HG03280 (cell line): ENCODE results near the gene DRGX.

Source experiments
- ATAC-seq: cut with Tn5 transposase; IDR thresholded peaks from one replicate; pipeline ENCODE4 v1.9.1; 2021; ENCODE audit warnings: mild to moderate bottlenecking, moderate library complexity; ENCODE audit not compliant: unreplicated experiment

The DRGX gene

GRCh38 chr10:49395741-49396665, at the start of gene DRGX:
TSS of gene DRGX (minus strand) at chr10:49396089. CDS start at chr10:49395440, 649 bp downstream.
- ATAC-seq, result no peak

GRCh38 chr10:49444349-49444748, 48.5 kb upstream of the DRGX start:
- ATAC-seq, result no peak

GRCh38 chr10:49442863-49443262, 47.0 kb upstream of the DRGX start:
- ATAC-seq, result no peak

- no peak for ATAC-seq
Observed at GRCh38 chr10:49441488-49442476, 45.9 kb upstream of the DRGX start.

GRCh38 chr10:49435225-49435624, 39.3 kb upstream of the DRGX start:
- ATAC-seq, result no peak

GRCh38 chr10:49433069-49433468, 37.2 kb upstream of the DRGX start:
- ATAC-seq, result no peak

- no peak for ATAC-seq
Observed at GRCh38 chr10:49431426-49431825, 35.5 kb upstream of the DRGX start.

GRCh38 chr10:49429458-49429857, 33.6 kb upstream of the DRGX start:
- ATAC-seq, result no peak

GRCh38 chr10:49426490-49427360, 30.8 kb upstream of the DRGX start:
- no peak for ATAC-seq

- ATAC-seq, result no peak
Observed at GRCh38 chr10:49419005-49419404, 23.1 kb upstream of the DRGX start.

- ATAC-seq, result no peak
Observed at GRCh38 chr10:49418328-49418727, 22.4 kb upstream of the DRGX start.

GRCh38 chr10:49418053-49418326, 22.1 kb upstream of the DRGX start:
- no peak for ATAC-seq

- ATAC-seq, result no peak
Observed at GRCh38 chr10:49417311-49418052, 21.6 kb upstream of the DRGX start.

GRCh38 chr10:49415846-49416245, 20.0 kb upstream of the DRGX start:
- no peak for ATAC-seq

- no peak for ATAC-seq
Observed at GRCh38 chr10:49415109-49415508, 19.2 kb upstream of the DRGX start.

- ATAC-seq, result no peak
Observed at GRCh38 chr10:49414496-49414895, 18.6 kb upstream of the DRGX start.

GRCh38 chr10:49412571-49412970, 16.7 kb upstream of the DRGX start:
- ATAC-seq, result no peak

GRCh38 chr10:49410365-49411074, 14.6 kb upstream of the DRGX start:
- no peak for ATAC-seq

GRCh38 chr10:49409755-49410154, 13.9 kb upstream of the DRGX start:
- ATAC-seq, result no peak
